ENCODE data around the gene ARHGAP18.

DNA sequence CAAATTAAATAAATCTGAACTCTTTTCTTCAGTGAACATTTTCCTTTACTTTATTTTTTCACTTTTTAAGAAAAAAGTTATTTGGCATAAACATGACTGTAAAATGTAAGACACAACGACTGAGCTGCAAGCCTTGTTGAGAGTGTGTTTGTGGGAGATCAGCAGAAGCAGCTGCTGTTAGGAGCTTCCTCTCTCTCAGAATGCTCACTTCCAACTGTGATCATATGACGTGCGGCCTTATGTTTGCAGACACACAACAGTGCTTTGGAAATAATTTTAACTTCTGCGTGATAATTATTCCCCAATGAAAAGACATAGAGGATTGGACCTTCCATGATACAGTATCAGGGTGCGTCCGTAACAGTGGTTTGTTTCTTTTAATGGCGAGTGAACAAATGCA is 104.0 kb downstream of the ARHGAP18 start:
- TF ChIP-seq POLR2A (IDR thresholded peaks at IDR 0.05; ENCODE audit: low read length) (no peak), GATA1 (IDR thresholded peaks at IDR 0.05; ENCODE audit: low read depth, low read length) (no peak)
